ENCODE data around the gene SYTL3. TPM values are rescaled to one million over a fixed set of nuclear protein-coding genes. Genes with fewer than 3 reads are reported as not detected.
A peak's percentile ranks its signal among the peaks of the same experiment; 100 is the strongest.
"Not testable (repeated sequence)": the region's sequence is repeated elsewhere in the genome, so short reads cannot be mapped to it uniquely, and the experiment has no call there.

Gene SYTL3
- total RNA-seq, 1 experiment from 2014 or later, result 7.8 TPM

- no peak for DNase-seq
- H3K27me3 ChIP-seq (ENCODE audit: insufficient read depth, low read depth), result no peaks in the 10 kb centered on the region
- no peak overlapping the region for H2AFZ ChIP-seq
- H3K4me1 ChIP-seq (replicated peaks; ENCODE audit: insufficient read depth), result peaks cover 47% of the 10 kb centered on the region
- H3K4me2 ChIP-seq, result peak overlapping the region; percentile 66
- CTCF ChIA-PET, result no interaction called here
- H3K27ac ChIP-seq, result peak overlapping the region; percentile 77
- no TSS peak for BruUV-seq (replicated peaks)
- TF ChIP-seq CTCF (conservative IDR thresholded peaks at IDR 0.05) (no peak), EZH2 (IDR thresholded peaks at IDR 0.05; ENCODE audit: low read depth) (no peak)
- H3K9me3 ChIP-seq (ENCODE audit: insufficient read depth, low read depth), result no peaks in the 10 kb centered on the region
- H3K36me3 ChIP-seq (ENCODE audit: low read depth), result no peaks in the 10 kb centered on the region
- H3K9me2 ChIP-seq (ENCODE audit: insufficient read depth), result no peaks in the 10 kb centered on the region
- POLR2A ChIA-PET (ENCODE audit: unreplicated experiment), result no interaction called here
- H4K20me1 ChIP-seq (ENCODE audit: insufficient read depth), result no peaks in the 10 kb centered on the region
- intact Hi-C loops (cut with micrococcal nuclease; ENCODE audit: unreplicated experiment), result no loop called here
- H3K79me2 ChIP-seq (ENCODE audit: low read depth), result peaks cover 8% of the 10 kb centered on the region
- no peak overlapping the region for H3K4me3 ChIP-seq
- peaks cover 45% of the 10 kb centered on the region for H3F3A ChIP-seq (ENCODE audit: insufficient read depth, low read depth)
Observed at GRCh38 chr6:158654498-158654897, 4.6 kb downstream of the SYTL3 start.

GRCh38 chr6:158654960-158655489, 5.2 kb downstream of the SYTL3 start:
- H2AFZ ChIP-seq, result no peak overlapping the region

GRCh38 chr6:158655569-158656450, 6.0 kb downstream of the SYTL3 start:
- no peaks in the 10 kb centered on the region for H4K20me1 ChIP-seq (ENCODE audit: insufficient read depth)
- peak overlapping the region; percentile 77 for H3K27ac ChIP-seq
- intact Hi-C loops (cut with micrococcal nuclease; ENCODE audit: unreplicated experiment), result no loop called here
- H3K36me3 ChIP-seq (ENCODE audit: low read depth), result no peaks in the 10 kb centered on the region
- peak overlapping the region; percentile 66 for H3K4me2 ChIP-seq
- no peaks in the 10 kb centered on the region for H3K9me3 ChIP-seq (ENCODE audit: insufficient read depth, low read depth)
- peaks cover 8% of the 10 kb centered on the region for H3K79me2 ChIP-seq (ENCODE audit: low read depth)
- H3K4me3 ChIP-seq, result peak overlapping the region; percentile 16; the same call in 1 of the 2 replicates
- CTCF ChIA-PET, result no interaction called here
- H2AFZ ChIP-seq, result no peak overlapping the region
- H3K4me1 ChIP-seq (replicated peaks; ENCODE audit: insufficient read depth), result peaks cover 60% of the 10 kb centered on the region
- TF ChIP-seq EZH2 (IDR thresholded peaks at IDR 0.05; ENCODE audit: low read depth) (no peak), CTCF (conservative IDR thresholded peaks at IDR 0.05) (no peak)
- no peaks in the 10 kb centered on the region for H3K27me3 ChIP-seq (ENCODE audit: insufficient read depth, low read depth)
- H3F3A ChIP-seq (ENCODE audit: insufficient read depth, low read depth), result peaks cover 51% of the 10 kb centered on the region
- peak in 1 of 2 experiments; percentile 61 for DNase-seq
- POLR2A ChIA-PET (ENCODE audit: unreplicated experiment), result no interaction called here
- BruUV-seq (replicated peaks), result no TSS peak
- H3K9me2 ChIP-seq (ENCODE audit: insufficient read depth), result no peaks in the 10 kb centered on the region

More at GRCh38 chr6:158654960-158655489, 5.2 kb downstream of the SYTL3 start:
- DNase-seq, result peak in 1 of 2 experiments; percentile 90
- Histone ChIP-seq H3K4me1 (replicated peaks; ENCODE audit: insufficient read depth) (peaks cover 52% of the 10 kb centered on the region), H3K4me3 (peak overlapping the region; percentile 16; the same call in 1 of the 2 replicates), H3K36me3 (ENCODE audit: low read depth) (no peaks in the 10 kb centered on the region), H4K20me1 (ENCODE audit: insufficient read depth) (no peaks in the 10 kb centered on the region), H3K27me3 (ENCODE audit: insufficient read depth, low read depth) (no peaks in the 10 kb centered on the region), H3K4me2 (peak overlapping the region; percentile 66), H3K79me2 (ENCODE audit: low read depth) (peaks cover 8% of the 10 kb centered on the region), H3K27ac (peak overlapping the region; percentile 77), H3K9me3 (ENCODE audit: insufficient read depth, low read depth) (no peaks in the 10 kb centered on the region), H3F3A (ENCODE audit: insufficient read depth, low read depth) (peaks cover 45% of the 10 kb centered on the region), H3K9me2 (ENCODE audit: insufficient read depth) (no peaks in the 10 kb centered on the region)
- TF ChIP-seq CTCF (conservative IDR thresholded peaks at IDR 0.05) (no peak), EZH2 (IDR thresholded peaks at IDR 0.05; ENCODE audit: low read depth) (no peak)
- CTCF ChIA-PET, result no interaction called here
- POLR2A ChIA-PET (ENCODE audit: unreplicated experiment), result no interaction called here
- BruUV-seq (replicated peaks), result no TSS peak
- intact Hi-C loops (cut with micrococcal nuclease; ENCODE audit: unreplicated experiment), result no loop called here

GRCh38 chr6:158656986-158657385, 7.1 kb downstream of the SYTL3 start:
- H3K4me1 ChIP-seq (replicated peaks; ENCODE audit: insufficient read depth), result peaks cover 69% of the 10 kb centered on the region
- H3K27me3 ChIP-seq (ENCODE audit: insufficient read depth, low read depth); H3K9me2 ChIP-seq (ENCODE audit: insufficient read depth); H3K36me3 ChIP-seq (ENCODE audit: low read depth); H2AFZ ChIP-seq; H3K79me2 ChIP-seq (ENCODE audit: low read depth); H4K20me1 ChIP-seq (ENCODE audit: insufficient read depth); BruUV-seq (replicated peaks); H3K4me3 ChIP-seq; H3K9me3 ChIP-seq (ENCODE audit: insufficient read depth, low read depth); POLR2A ChIA-PET (ENCODE audit: unreplicated experiment); intact Hi-C loops (cut with micrococcal nuclease; ENCODE audit: unreplicated experiment); CTCF ChIA-PET: not testable (repeated sequence)
- H3F3A ChIP-seq (ENCODE audit: insufficient read depth, low read depth), result peaks cover 51% of the 10 kb centered on the region
- peak overlapping the region; percentile 46; the same call in 1 of the 2 replicates for H3K4me2 ChIP-seq
- DNase-seq, result peak in 1 of 2 experiments; percentile 58
- peak overlapping the region; percentile 53 for H3K27ac ChIP-seq
